H9 (cell line): ENCODE data around the gene KIAA0753. TPM values are rescaled to one million over a fixed set of nuclear protein-coding genes. Genes with fewer than 3 reads are reported as not detected.
A peak's percentile ranks its signal among the peaks of the same experiment; 100 is the strongest.

Experiments used
- DNase-seq: peaks from one replicate; pipeline ENCODE4 v3.0.0-alpha.2; 2017
- H2AFZ ChIP-seq: one replicate; pipeline ENCODE4 v1.6.1; 2013; ENCODE audit warnings: mild to moderate bottlenecking, low read length, control low read depth, moderate library complexity
- H2AK5ac ChIP-seq: 2 replicates; pipeline ENCODE4 v1.6.1; 2013; ENCODE audit warnings: low read length, control low read depth, mixed read lengths; ENCODE audit not compliant: insufficient read length
- H2BK120ac ChIP-seq: one replicate; pipeline ENCODE4 v1.6.1; 2013; ENCODE audit warnings: low read depth, mild to moderate bottlenecking, low read length, control low read depth, inconsistent platforms; ENCODE audit not compliant: poor library complexity, severe bottlenecking
- H2BK12ac ChIP-seq: 2 replicates; pipeline ENCODE4 v1.6.1; 2013; ENCODE audit warnings: low read length, control low read depth, mixed read lengths, low read depth; ENCODE audit not compliant: insufficient read length
- H2BK15ac ChIP-seq: 2 replicates; pipeline ENCODE4 v1.6.1; 2013; ENCODE audit warnings: low read depth, low read length, control low read depth
- H2BK20ac ChIP-seq: one replicate; pipeline ENCODE4 v1.6.1; 2013; ENCODE audit warnings: low read depth, mild to moderate bottlenecking, low read length, control low read depth, inconsistent platforms; ENCODE audit not compliant: poor library complexity, severe bottlenecking
- H2BK5ac ChIP-seq: 2 replicates; pipeline ENCODE4 v1.6.1; 2013; ENCODE audit warnings: low read length, control low read depth, mixed read lengths; ENCODE audit not compliant: insufficient read length
- H3K14ac ChIP-seq: 2 replicates; pipeline ENCODE4 v1.6.1; 2013; ENCODE audit warnings: low read length, control low read depth; ENCODE audit not compliant: insufficient read depth
- H3K18ac ChIP-seq: 2 replicates; pipeline ENCODE4 v1.6.1; 2013; ENCODE audit warnings: low read depth, mild to moderate bottlenecking, mixed read lengths, low read length, control low read depth; ENCODE audit not compliant: insufficient read length
- H3K23ac ChIP-seq: 2 replicates; pipeline ENCODE4 v1.6.1; 2013; ENCODE audit warnings: low read length, control low read depth, mixed read lengths, low read depth; ENCODE audit not compliant: insufficient read length
- H3K23me2 ChIP-seq: 2 replicates; pipeline ENCODE4 v1.6.1; 2013; ENCODE audit warnings: low read depth, mild to moderate bottlenecking, mixed read lengths, low read length, control low read depth; ENCODE audit not compliant: insufficient read length, poor library complexity, severe bottlenecking
- H3K27ac ChIP-seq: 2 replicates; pipeline ENCODE4 v1.5.1; 2013; ENCODE audit warnings: low read length, control low read depth, mixed read lengths, low read depth; ENCODE audit not compliant: insufficient read length
- H3K27me3 ChIP-seq: 2 replicates; pipeline ENCODE4 v1.6.1; 2013; ENCODE audit warnings: low read length, control low read depth, inconsistent platforms; ENCODE audit not compliant: insufficient read depth
- H3K4ac ChIP-seq: 2 replicates; pipeline ENCODE4 v1.6.1; 2013; ENCODE audit warnings: low read depth, mild to moderate bottlenecking, control low read depth, inconsistent platforms, low read length, moderate library complexity
- H3K4me1 ChIP-seq: 2 replicates; pipeline ENCODE4 v1.6.1; 2013; ENCODE audit warnings: low read length, control low read depth, inconsistent platforms; ENCODE audit not compliant: insufficient read depth
- H3K4me2 ChIP-seq: 2 replicates; pipeline ENCODE4 v1.6.1; 2013; ENCODE audit warnings: low read length, control low read depth, mixed read lengths; ENCODE audit not compliant: insufficient read length, insufficient read depth
- H3K56ac ChIP-seq: 2 replicates; pipeline ENCODE4 v1.6.1; 2013; ENCODE audit warnings: low read depth, mild to moderate bottlenecking, mixed read lengths, low read length, control low read depth; ENCODE audit not compliant: insufficient read length
- H3K79me1 ChIP-seq: 2 replicates; pipeline ENCODE4 v1.6.1; 2013; ENCODE audit warnings: low read depth, mild to moderate bottlenecking, moderate library complexity, low read length, control low read depth, inconsistent platforms; ENCODE audit not compliant: insufficient read depth, poor library complexity, severe bottlenecking
- H3K79me2 ChIP-seq: 2 replicates; pipeline ENCODE4 v1.6.1; 2013; ENCODE audit warnings: low read length, control low read depth, inconsistent platforms; ENCODE audit not compliant: insufficient read depth
- H3K9ac ChIP-seq: 2 replicates; pipeline ENCODE4 v1.6.1; 2013; ENCODE audit warnings: low read length, control low read depth, mixed read lengths; ENCODE audit not compliant: insufficient read length; ENCODE audit errors: extremely low read depth
- H3K9me3 ChIP-seq: one replicate; pipeline ENCODE4 v1.6.1; 2013; ENCODE audit warnings: low read depth, low read length, inconsistent platforms; ENCODE audit not compliant: control insufficient read depth
- H3T11ph ChIP-seq: one replicate; pipeline ENCODE4 v1.6.1; 2013; ENCODE audit warnings: mild to moderate bottlenecking, low read length, control low read depth, inconsistent platforms
- H4K20me1 ChIP-seq: one replicate; pipeline ENCODE4 v1.6.1; 2013; ENCODE audit not compliant: control insufficient read depth, insufficient read length, insufficient read depth
- H4K5ac ChIP-seq: 2 replicates; pipeline ENCODE4 v1.6.1; 2013; ENCODE audit warnings: low read depth, mild to moderate bottlenecking, mixed read lengths, low read length, control low read depth; ENCODE audit not compliant: insufficient read length
- H4K8ac ChIP-seq: replicated peaks from 2 replicates; pipeline ENCODE4 v1.6.1; 2013; ENCODE audit warnings: low read length, control low read depth, mixed read lengths, low read depth; ENCODE audit not compliant: insufficient read length
- H4K91ac ChIP-seq: 2 replicates; pipeline ENCODE4 v1.6.1; 2013; ENCODE audit warnings: low read depth, mild to moderate bottlenecking, moderate library complexity, mixed read lengths, low read length, control low read depth; ENCODE audit not compliant: insufficient read length
- H3K27ac Mint-ChIP-seq, 3 experiments: 2 replicates in 2 of 3; 3 replicates in 1 of 3; pipeline ENCODE4 v1.8.0; 2020 to 2021; ENCODE audit warnings: mixed read lengths in 3 of 3, mild to moderate bottlenecking in 1 of 3, moderate library complexity in 1 of 3
- H3K27me3 Mint-ChIP-seq: 2 replicates; pipeline ENCODE4 v1.8.0; 2021; ENCODE audit warnings: low read depth, mild to moderate bottlenecking, moderate library complexity, mixed read lengths
- H3K36me3 Mint-ChIP-seq, 3 experiments: 2 replicates in 2 of 3; 3 replicates in 1 of 3; pipeline ENCODE4 v1.8.0; 2020 to 2021; ENCODE audit warnings: low read depth in 3 of 3, mixed read lengths in 3 of 3; ENCODE audit not compliant: insufficient read depth in 1 of 3
- H3K4me1 Mint-ChIP-seq, 2 experiments: 2 replicates each; pipeline ENCODE4 v1.8.0; 2020; ENCODE audit warnings: mixed read lengths in 2 of 2
- H3K4me3 Mint-ChIP-seq, 2 experiments: 2 replicates in 1 of 2; 3 replicates in 1 of 2; pipeline ENCODE4 v1.8.0; 2020 to 2021; ENCODE audit warnings: mild to moderate bottlenecking in 2 of 2, mixed read lengths in 2 of 2, moderate library complexity in 1 of 2
- H3K9me3 Mint-ChIP-seq, 2 experiments: 2 replicates in 1 of 2; 3 replicates in 1 of 2; pipeline ENCODE4 v1.8.0; 2020; ENCODE audit warnings: mild to moderate bottlenecking in 2 of 2, mixed read lengths in 2 of 2, moderate library complexity in 1 of 2
- CTCF ChIP-seq: fragments of 200-600 bp; sonication (generic); conservative IDR thresholded peaks from 3 replicates; pipeline ENCODE4 v1.8.0; 2021; ENCODE audit warnings: antibody characterized with exemption, mild to moderate bottlenecking
- WGBS: extraction: QIAGEN DNeasy Blood & Tissue Kit; methylation state at CpG from one replicate; pipeline ENCODE4 v1.1.7; 2013; ENCODE audit warnings: missing lambda C conversion rate, low lambda C conversion rate, mixed read lengths; ENCODE audit not compliant: insufficient read length; ENCODE audit errors: extremely low coverage; 5-methylcytosine and 5-hydroxymethylcytosine counted together
- total RNA-seq: library from RNA; stranded (reverse); gene quantifications from 2 replicates; pipeline ENCODE4 v1.2.1, GENCODE V29; 2021

Gene KIAA0753
- total RNA-seq, 1 experiment from 2014 or later = 37.2 TPM

GRCh38 chr17:6637458-6637840 lies 3.1 kb downstream of the KIAA0753 start:
- Histone ChIP-seq H3K23ac (no peak overlapping the region), H2BK12ac (no peak overlapping the region), H4K8ac (no peak overlapping the region), H3K14ac (no peak overlapping the region), H2BK120ac (no peak overlapping the region), H2AK5ac (no peak overlapping the region), H2BK5ac (no peak overlapping the region), H3K79me2 (peaks cover 2% of the 10 kb centered on the region; the same call in 1 of the 2 replicates), H4K5ac (no peak overlapping the region), H4K20me1 (no peaks in the 10 kb centered on the region), H3K27me3 (no peaks in the 10 kb centered on the region), H2BK20ac (no peak overlapping the region), H3K79me1 (no peaks in the 10 kb centered on the region), H3K4me2 (no peak overlapping the region), H2AFZ (no peak overlapping the region), H3K4me1 (no peaks in the 10 kb centered on the region), H3K9me3 (no peaks in the 10 kb centered on the region), H3K18ac (no peak overlapping the region), H2BK15ac (no peak overlapping the region), H4K91ac (no peak overlapping the region), H3K9ac (no peak overlapping the region), H3K23me2 (peaks cover 18% of the 10 kb centered on the region), H3K4ac (no peak overlapping the region), H3K56ac (no peak overlapping the region), H3K27ac (no peak overlapping the region), H3T11ph (no peak overlapping the region)
- Mint-ChIP-seq H3K27ac (peak overlapping the region in 1 of 3 experiments; percentile 73; a peak in 1 of 7 replicates), H3K27me3 (no peaks in the 10 kb centered on the region; the same call in 1 of the 2 replicates), H3K4me1 (peaks cover 15 to 18% of the 10 kb centered on the region in 2 experiments), H3K36me3 (peaks cover 21 to 29% (median 27%) of the 10 kb centered on the region in 3 experiments), H3K9me3 (no peaks in the 10 kb centered on the region), H3K4me3 (no peak overlapping the region)
- WGBS = no CpG with 5 or more reads among the region's 6 CpGs
- DNase-seq = no peak
- no peak for TF ChIP-seq CTCF
